Natural killer cell (primary cell): Measurements from ENCODE around the gene USP26. TPM values are rescaled to one million over a fixed set of nuclear protein-coding genes. Genes with fewer than 3 reads are reported as not detected.

Experiments used
- ATAC-seq, 3 donors: fragments of 150-1000 bp in 2 of 3; fragments of 200-7000 bp in 1 of 3; cut with Tn5 transposase; 1 replicate in 1 of 3; 2 replicates in 2 of 3; pipeline ENCODE4 v1.10.0; 2021; ENCODE audit warnings: mild to moderate bottlenecking in 2 of 3, moderate library complexity in 2 of 3
- DNase-seq, 2 donors: peaks; one replicate each; pipeline versions ENCODE4 v3.0.0 to v3.0.0-alpha.2; 2013 to 2021; ENCODE audit warnings: mixed read lengths in 1 of 2
- H3K27ac ChIP-seq: one replicate; pipeline ENCODE4 v1.5.1; 2013; ENCODE audit warnings: mild to moderate bottlenecking, low read length
- H3K27me3 ChIP-seq: one replicate; pipeline ENCODE4 v1.6.1; 2013; ENCODE audit warnings: low read length; ENCODE audit not compliant: control insufficient read depth, insufficient read depth
- H3K36me3 ChIP-seq: one replicate; pipeline ENCODE4 v1.6.1; 2013; ENCODE audit warnings: low read length; ENCODE audit not compliant: control insufficient read depth, insufficient read depth
- H3K4me1 ChIP-seq: one replicate; pipeline ENCODE4 v1.6.1; 2013; ENCODE audit warnings: low read length; ENCODE audit not compliant: control insufficient read depth, insufficient read depth
- H3K4me3 ChIP-seq: one replicate; pipeline ENCODE4 v1.5.1; 2013; ENCODE audit warnings: low read length
- H3K9me3 ChIP-seq: one replicate; pipeline ENCODE4 v1.6.1; 2013; ENCODE audit warnings: low read length; ENCODE audit not compliant: control insufficient read depth, insufficient read depth
- H3K27ac Mint-ChIP-seq, 2 donors: one replicate each; pipeline ENCODE4 v1.8.0; 2022; ENCODE audit warnings: mild to moderate bottlenecking in 2 of 2, mixed read lengths in 2 of 2, moderate library complexity in 1 of 2
- H3K27me3 Mint-ChIP-seq, 2 donors: one replicate each; pipeline ENCODE4 v1.8.0; 2022; ENCODE audit warnings: low read depth in 2 of 2, mixed read lengths in 2 of 2
- H3K36me3 Mint-ChIP-seq: one replicate; pipeline ENCODE4 v1.8.0; 2022; ENCODE audit warnings: mixed read lengths
- H3K4me1 Mint-ChIP-seq, 2 donors: one replicate each; pipeline ENCODE4 v1.8.0; 2022; ENCODE audit warnings: mixed read lengths in 2 of 2
- H3K4me3 Mint-ChIP-seq: one replicate; pipeline ENCODE4 v1.8.0; 2022; ENCODE audit warnings: mild to moderate bottlenecking, moderate library complexity, mixed read lengths
- H3K9me3 Mint-ChIP-seq, 2 donors: one replicate each; pipeline ENCODE4 v1.8.0; 2022; ENCODE audit warnings: mixed read lengths in 2 of 2
- CTCF ChIP-seq: fragments of 200-600 bp; IDR thresholded peaks from one replicate; pipeline ENCODE4 v1.8.0; 2022; ENCODE audit warnings: antibody characterized with exemption
- WGBS: methylation state at CpG from one replicate; pipeline ENCODE4 v1.1.7; 2013; ENCODE audit warnings: missing lambda C conversion rate; ENCODE audit not compliant: insufficient coverage; 5-methylcytosine and 5-hydroxymethylcytosine counted together
- intact Hi-C: fragments of 100-400 bp; cut with micrococcal nuclease; formaldehyde crosslinking; loops from one replicate; pipeline ENCODE4 v1.14.2; 2022
- total RNA-seq, 4 donors: library from RNA; stranded (reverse); fragments of 120-200 nt in 1 of 4; gene quantifications; one replicate each; pipeline versions ENCODE4 v1.2.3 to v1.2.4, GENCODE V29; 2013 to 2022

The USP26 gene, protein sequence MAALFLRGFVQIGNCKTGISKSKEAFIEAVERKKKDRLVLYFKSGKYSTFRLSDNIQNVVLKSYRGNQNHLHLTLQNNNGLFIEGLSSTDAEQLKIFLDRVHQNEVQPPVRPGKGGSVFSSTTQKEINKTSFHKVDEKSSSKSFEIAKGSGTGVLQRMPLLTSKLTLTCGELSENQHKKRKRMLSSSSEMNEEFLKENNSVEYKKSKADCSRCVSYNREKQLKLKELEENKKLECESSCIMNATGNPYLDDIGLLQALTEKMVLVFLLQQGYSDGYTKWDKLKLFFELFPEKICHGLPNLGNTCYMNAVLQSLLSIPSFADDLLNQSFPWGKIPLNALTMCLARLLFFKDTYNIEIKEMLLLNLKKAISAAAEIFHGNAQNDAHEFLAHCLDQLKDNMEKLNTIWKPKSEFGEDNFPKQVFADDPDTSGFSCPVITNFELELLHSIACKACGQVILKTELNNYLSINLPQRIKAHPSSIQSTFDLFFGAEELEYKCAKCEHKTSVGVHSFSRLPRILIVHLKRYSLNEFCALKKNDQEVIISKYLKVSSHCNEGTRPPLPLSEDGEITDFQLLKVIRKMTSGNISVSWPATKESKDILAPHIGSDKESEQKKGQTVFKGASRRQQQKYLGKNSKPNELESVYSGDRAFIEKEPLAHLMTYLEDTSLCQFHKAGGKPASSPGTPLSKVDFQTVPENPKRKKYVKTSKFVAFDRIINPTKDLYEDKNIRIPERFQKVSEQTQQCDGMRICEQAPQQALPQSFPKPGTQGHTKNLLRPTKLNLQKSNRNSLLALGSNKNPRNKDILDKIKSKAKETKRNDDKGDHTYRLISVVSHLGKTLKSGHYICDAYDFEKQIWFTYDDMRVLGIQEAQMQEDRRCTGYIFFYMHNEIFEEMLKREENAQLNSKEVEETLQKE
- total RNA-seq: not detected
- total RNA-seq (2013): not detected

- ATAC-seq: no peak
- H3K9me3 ChIP-seq: no peaks in the 10 kb centered on the region
- TF ChIP-seq CTCF: no peak
- no peak within 1 kb of the TSS for H3K27ac ChIP-seq
- H3K4me1 ChIP-seq: no peaks in the 10 kb centered on the region
- no peak for DNase-seq
- H3K4me3 ChIP-seq: no peak within 1 kb of the TSS
- H3K27me3 ChIP-seq: no peaks in the 10 kb centered on the region
- H3K4me3 Mint-ChIP-seq: no peak within 1 kb of the TSS
- intact Hi-C loops: no loop called here
- H3K9me3 Mint-ChIP-seq: no peaks in the 10 kb centered on the region
- H3K27ac Mint-ChIP-seq: no peak within 1 kb of the TSS
- H3K36me3 ChIP-seq: no peaks in the 10 kb centered on the region
- H3K4me1 Mint-ChIP-seq: no peaks in the 10 kb centered on the region
- 100% methylated on average over 12 of the region's 16 CpGs for WGBS
- H3K36me3 Mint-ChIP-seq: no peaks in the 10 kb centered on the region
- no peaks in the 10 kb centered on the region for H3K27me3 Mint-ChIP-seq
Measured at GRCh38 chrX:133097031-133097430, at the start of gene USP26. Gene USP26, minus strand, starts transcription at chrX:133097109. Its CDS starts 68,889 bp downstream, at chrX:133028220.

DNA sequence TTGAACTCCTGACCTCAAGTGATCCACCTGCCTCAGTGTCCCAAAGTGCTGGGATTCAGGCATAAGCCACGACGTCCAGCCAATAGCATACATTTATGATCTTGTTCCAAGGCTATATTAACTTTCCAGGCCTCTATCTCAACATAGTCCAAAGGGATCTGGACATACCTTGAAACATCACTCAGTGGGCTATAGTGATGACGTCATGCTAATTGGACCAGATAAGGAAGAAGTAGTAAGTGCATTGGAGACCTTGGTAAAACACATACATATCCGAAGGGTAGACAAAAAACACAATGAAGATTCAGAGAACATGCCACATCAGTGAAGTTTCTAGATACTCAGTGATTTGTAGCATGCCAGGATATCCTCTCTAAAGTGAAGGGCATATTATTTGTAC, 37.4 kb upstream of the USP26 start:
- no peak for TF ChIP-seq CTCF
- ATAC-seq (no peak), DNase-seq (no peak)
- Mint-ChIP-seq H3K27ac (no peak overlapping the region), H3K36me3 (no peaks in the 10 kb centered on the region), H3K4me3 (no peak overlapping the region), H3K27me3 (no peaks in the 10 kb centered on the region), H3K9me3 (no peaks in the 10 kb centered on the region), H3K4me1 (no peaks in the 10 kb centered on the region)
- no peaks in the 10 kb centered on the region for H3K36me3 ChIP-seq
- WGBS: 83% methylated on average over 4 of the region's 4 CpGs
- H3K27me3 ChIP-seq: no peaks in the 10 kb centered on the region
- no peak overlapping the region for H3K4me3 ChIP-seq
- no peak overlapping the region for H3K27ac ChIP-seq
- no peaks in the 10 kb centered on the region for H3K9me3 ChIP-seq
- intact Hi-C loops: no loop called here
- no peaks in the 10 kb centered on the region for H3K4me1 ChIP-seq

DNA sequence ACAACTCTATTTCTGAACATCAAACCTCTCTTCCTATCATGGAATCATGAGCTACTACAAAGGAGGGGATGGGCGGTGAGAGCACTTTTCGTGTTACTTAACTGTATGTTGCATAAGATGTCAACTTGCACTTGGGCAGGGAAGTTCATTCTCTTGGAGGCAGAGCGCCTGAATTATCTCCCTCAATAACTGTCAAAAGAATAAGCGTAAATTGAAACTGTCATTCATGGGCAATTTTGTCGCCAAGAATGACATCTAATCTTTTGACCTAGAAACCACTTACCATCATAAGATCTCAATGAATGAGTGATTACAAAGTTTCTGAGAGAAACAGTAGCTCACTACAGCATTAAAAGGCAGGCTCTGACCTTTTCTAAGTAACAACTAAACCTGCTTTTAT, 23.5 kb upstream of the USP26 start:
- Histone ChIP-seq H3K27me3 (no peaks in the 10 kb centered on the region), H3K27ac (no peak overlapping the region), H3K9me3 (no peaks in the 10 kb centered on the region), H3K36me3 (no peaks in the 10 kb centered on the region), H3K4me3 (no peak overlapping the region), H3K4me1 (no peaks in the 10 kb centered on the region)
- no peak for DNase-seq
- no CpG with 5 or more reads among the region's 5 CpGs for WGBS
- ATAC-seq: no peak
- no peaks in the 10 kb centered on the region for H3K4me1 Mint-ChIP-seq
- TF ChIP-seq CTCF: no peak
- no peaks in the 10 kb centered on the region for H3K9me3 Mint-ChIP-seq
- no peaks in the 10 kb centered on the region for H3K36me3 Mint-ChIP-seq
- peaks cover 8 to 31% of the 10 kb centered on the region in 2 donors for H3K27me3 Mint-ChIP-seq
- H3K27ac Mint-ChIP-seq: no peak overlapping the region
- intact Hi-C loops: no loop called here
- H3K4me3 Mint-ChIP-seq: no peak overlapping the region
